ENCODE results near the gene UBE2F.

- TF ChIP-seq PATZ1 (CRISPR knock-in tag; IDR thresholded peaks at IDR 0.05; ENCODE audit: borderline replicate concordance) (no peak), SNAI2 (CRISPR knock-in tag; IDR thresholded peaks at IDR 0.05) (no peak), ISL1 (CRISPR knock-in tag; IDR thresholded peaks at IDR 0.05) (no peak)
Observed at GRCh38 chr2:238025741-238026360, 59.0 kb downstream of the UBE2F start.
